Measurements from ENCODE around the gene PF4V1. TPM values are rescaled to one million over a fixed set of nuclear protein-coding genes. Genes with fewer than 3 reads are reported as not detected.

The PF4V1 gene
- total RNA-seq, 1 experiment from 2014 or later = not detected

- DNase-seq (ENCODE audit: low read depth) = no peak
Measured at GRCh38 chr4:73847526-73848182, 5.4 kb upstream of the PF4V1 start.

GRCh38 chr4:73848183-73848777 is 4.8 kb upstream of the PF4V1 start:
- no peak for DNase-seq (ENCODE audit: low read depth)

GRCh38 chr4:73850261-73850970 is 2.7 kb upstream of the PF4V1 start:
- DNase-seq (ENCODE audit: low read depth) = no peak

- DNase-seq (ENCODE audit: low read depth) = no peak
Measured at GRCh38 chr4:73851293-73851692, 1.8 kb upstream of the PF4V1 start.

- DNase-seq (ENCODE audit: low read depth) = no peak
Measured at GRCh38 chr4:73852771-73853170, 325 bp upstream of the PF4V1 start.

GRCh38 chr4:73853718-73854473 is 800 bp downstream of the PF4V1 start:
- DNase-seq (ENCODE audit: low read depth) = no peak

GRCh38 chr4:73855406-73855805 is 2.3 kb downstream of the PF4V1 start:
- DNase-seq (ENCODE audit: low read depth) = no peak

- DNase-seq (ENCODE audit: low read depth) = no peak
Measured at GRCh38 chr4:73856518-73856917, 3.4 kb downstream of the PF4V1 start.

GRCh38 chr4:73859614-73860088 is 6.6 kb downstream of the PF4V1 start:
- peak; percentile 45 for DNase-seq (ENCODE audit: low read depth)

GRCh38 chr4:73860181-73860580 is 7.1 kb downstream of the PF4V1 start:
- DNase-seq (ENCODE audit: low read depth) = no peak

GRCh38 chr4:73860917-73861316 is 7.8 kb downstream of the PF4V1 start:
- DNase-seq (ENCODE audit: low read depth) = no peak

- no peak for DNase-seq (ENCODE audit: low read depth)
Measured at GRCh38 chr4:73862322-73862721, 9.2 kb downstream of the PF4V1 start.

- no peak for DNase-seq (ENCODE audit: low read depth)
Measured at GRCh38 chr4:73864365-73864764, 11.3 kb downstream of the PF4V1 start.

GRCh38 chr4:73864961-73865360 is 11.9 kb downstream of the PF4V1 start:
- DNase-seq (ENCODE audit: low read depth) = no peak

- no peak for DNase-seq (ENCODE audit: low read depth)
Measured at GRCh38 chr4:73865431-73866096, 12.5 kb downstream of the PF4V1 start.

GRCh38 chr4:73866246-73866645 is 13.2 kb downstream of the PF4V1 start:
- no peak for DNase-seq (ENCODE audit: low read depth)

- DNase-seq (ENCODE audit: low read depth) = no peak
Measured at GRCh38 chr4:73867783-73868182, 14.7 kb downstream of the PF4V1 start.

GRCh38 chr4:73868206-73869129 is 15.4 kb downstream of the PF4V1 start:
- DNase-seq (ENCODE audit: low read depth) = no peak

GRCh38 chr4:73869130-73870055 is 16.3 kb downstream of the PF4V1 start, which contains the start of gene CXCL1:
Gene CXCL1 (plus strand): TSS chr4:73869393. CDS start chr4:73869471, 78 bp downstream.
- peak; percentile 35 for DNase-seq (ENCODE audit: low read depth)
